ENCODE results near the gene OGFOD2. TPM values are rescaled to one million over a fixed set of nuclear protein-coding genes. Genes with fewer than 3 reads are reported as not detected.

The OGFOD2 gene
- total and polyA plus RNA-seq, 9 of the 15 experiments (the other 6 are each of a cell fraction or from before 2014, with no cell fraction given), result 1.4 to 111 (median 18.5) TPM

- TF ChIP-seq ZNF76 (CRISPR knock-in tag; IDR thresholded peaks at IDR 0.05; ENCODE audit: borderline replicate concordance) (no peak), IRF9 (tag; IDR thresholded peaks at IDR 0.05) (no peak), MYC (IDR thresholded peaks at IDR 0.05; ENCODE audit: low read depth, low read length) (peak; percentile 41; the same call in 1 of the 2 replicates), MYC (CRISPR knock-in tag; IDR thresholded peaks at IDR 0.05; ENCODE audit: borderline replicate concordance, low read depth) (no peak), PPARD (CRISPR knock-in tag; IDR thresholded peaks at IDR 0.05) (no peak), TBP (optimal IDR thresholded peaks at IDR 0.05; ENCODE audit: low read depth, low read length) (peak; percentile 9), ZNF780A (CRISPR knock-in tag; IDR thresholded peaks at IDR 0.05) (no peak), ATF4 (CRISPR knock-in tag; IDR thresholded peaks at IDR 0.05) (no peak), ARHGAP35 (IDR thresholded peaks at IDR 0.05; ENCODE audit: partially characterized antibody) (no peak), EP400 (IDR thresholded peaks at IDR 0.05) (peak; percentile 24; the same call in 1 of the 2 replicates), POLR2AphosphoS2 (IDR thresholded peaks at IDR 0.05; ENCODE audit: low read length) (no peak), RBM17 (IDR thresholded peaks at IDR 0.05; ENCODE audit: borderline replicate concordance, low read depth, low read length) (no peak), MED1 (CRISPR knock-in tag; IDR thresholded peaks at IDR 0.05; ENCODE audit: borderline replicate concordance) (no peak), IRF2 (CRISPR knock-in tag; IDR thresholded peaks at IDR 0.05) (no peak), ZNF263 (CRISPR knock-in tag; IDR thresholded peaks at IDR 0.05; ENCODE audit: borderline replicate concordance) (peak; percentile 18; the same call in 1 of the 2 replicates), SMAD1 (IDR thresholded peaks at IDR 0.05; ENCODE audit: low read depth, low read length, partially characterized antibody) (no peak), HDAC6 (IDR thresholded peaks at IDR 0.05; ENCODE audit: low read depth, low read length) (no peak), TRIM24 (IDR thresholded peaks at IDR 0.05) (peak in 1 of 2 experiments; percentile 32; a peak in 1 of 4 replicates), E2F3 (CRISPR knock-in tag; IDR thresholded peaks at IDR 0.05) (no peak), SOX6 (IDR thresholded peaks at IDR 0.05) (peak; percentile 32; the same call in 1 of the 2 replicates), ZNF282 (CRISPR knock-in tag; IDR thresholded peaks at IDR 0.05) (no peak), PHB2 (IDR thresholded peaks at IDR 0.05; ENCODE audit: low read depth) (no peak), MECOM (CRISPR knock-in tag; IDR thresholded peaks at IDR 0.05) (no peak), NFIC (IDR thresholded peaks at IDR 0.05) (peak; percentile 28; the same call in 1 of the 2 replicates), TCF3 (CRISPR knock-in tag; IDR thresholded peaks at IDR 0.05) (peak; percentile 64), TEAD4 (IDR thresholded peaks at IDR 0.05; ENCODE audit: low read length) (peak; percentile 58; the same call in 1 of the 2 replicates), TEAD4 (CRISPR knock-in tag; IDR thresholded peaks at IDR 0.05; ENCODE audit: borderline replicate concordance) (no peak), KAT2B (IDR thresholded peaks at IDR 0.05; ENCODE audit: low read depth, low read length) (no peak)
These were observed 10.4 kb upstream of the OGFOD2 start (continued) for GRCh38 chr12:122964439-122965257.

Data from K562 (cell line).